ENCODE results near the gene IFNG.

The IFNG gene

GRCh38 chr12:68175557-68176061 lies 16.1 kb upstream of the IFNG start:
- TF ChIP-seq FOXP2 (optimal IDR thresholded peaks at IDR 0.05; ENCODE audit: borderline replicate concordance, extremely low read depth, extremely low read length, insufficient read depth) (no peak), POLR2AphosphoS5 (IDR thresholded peaks at IDR 0.05; ENCODE audit: low read depth, low read length) (no peak), TAF1 (IDR thresholded peaks at IDR 0.05; ENCODE audit: borderline replicate concordance, insufficient read depth, low read length) (no peak), REST (IDR thresholded peaks at IDR 0.05; ENCODE audit: insufficient read depth in 1 of 2, low read depth in 2 of 2, low read length in 2 of 2) (no peak), SIN3A (IDR thresholded peaks at IDR 0.05; ENCODE audit: borderline replicate concordance, insufficient read depth, low read length) (no peak)

GRCh38 chr12:68173792-68174191 lies 14.3 kb upstream of the IFNG start:
- TF ChIP-seq POLR2AphosphoS5 (IDR thresholded peaks at IDR 0.05; ENCODE audit: low read depth, low read length) (no peak), FOXP2 (optimal IDR thresholded peaks at IDR 0.05; ENCODE audit: borderline replicate concordance, extremely low read depth, extremely low read length, insufficient read depth) (no peak), TAF1 (IDR thresholded peaks at IDR 0.05; ENCODE audit: borderline replicate concordance, insufficient read depth, low read length) (no peak), REST (IDR thresholded peaks at IDR 0.05; ENCODE audit: insufficient read depth in 1 of 2, low read depth in 2 of 2, low read length in 2 of 2) (no peak), SIN3A (IDR thresholded peaks at IDR 0.05; ENCODE audit: borderline replicate concordance, insufficient read depth, low read length) (no peak)

- TF ChIP-seq SIN3A (IDR thresholded peaks at IDR 0.05; ENCODE audit: borderline replicate concordance, insufficient read depth, low read length) (no peak), FOXP2 (optimal IDR thresholded peaks at IDR 0.05; ENCODE audit: borderline replicate concordance, extremely low read depth, extremely low read length, insufficient read depth) (no peak), POLR2AphosphoS5 (IDR thresholded peaks at IDR 0.05; ENCODE audit: low read depth, low read length) (no peak), REST (IDR thresholded peaks at IDR 0.05; ENCODE audit: insufficient read depth in 1 of 2, low read depth in 2 of 2, low read length in 2 of 2) (no peak), TAF1 (IDR thresholded peaks at IDR 0.05; ENCODE audit: borderline replicate concordance, insufficient read depth, low read length) (no peak)
These were observed 11.2 kb upstream of the IFNG start for GRCh38 chr12:68170726-68171125.

- TF ChIP-seq POLR2AphosphoS5 (IDR thresholded peaks at IDR 0.05; ENCODE audit: low read depth, low read length) (no peak), SIN3A (IDR thresholded peaks at IDR 0.05; ENCODE audit: borderline replicate concordance, insufficient read depth, low read length) (no peak), TAF1 (IDR thresholded peaks at IDR 0.05; ENCODE audit: borderline replicate concordance, insufficient read depth, low read length) (no peak), FOXP2 (optimal IDR thresholded peaks at IDR 0.05; ENCODE audit: borderline replicate concordance, extremely low read depth, extremely low read length, insufficient read depth) (no peak), REST (IDR thresholded peaks at IDR 0.05; ENCODE audit: insufficient read depth in 1 of 2, low read depth in 2 of 2, low read length in 2 of 2) (no peak)
These were observed 9.8 kb upstream of the IFNG start for GRCh38 chr12:68169213-68169889.
